GM12891 (cell line): ENCODE results near the gene LCE1A.

Experiments
- PAX5 ChIP-seq: IDR thresholded peaks from 2 replicates; pipeline ENCODE4 v1.6.1; 2011; ENCODE audit warnings: low read length, moderate library complexity, mild to moderate bottlenecking; ENCODE audit not compliant: insufficient read depth, severe bottlenecking
- POLR2A ChIP-seq: IDR thresholded peaks from 2 replicates; pipeline ENCODE4 v1.6.1; 2011; ENCODE audit warnings: low read depth, low read length, control low read depth
- POLR2AphosphoS5 ChIP-seq: IDR thresholded peaks from 2 replicates; pipeline ENCODE4 v1.6.1; 2011; ENCODE audit warnings: low read depth, low read length, control low read depth
- POU2F2 ChIP-seq: IDR thresholded peaks from 2 replicates; pipeline ENCODE4 v1.6.1; 2011; ENCODE audit warnings: low read depth, mild to moderate bottlenecking, control low read depth, low read length, moderate library complexity
- SPI1 ChIP-seq: IDR thresholded peaks from 2 replicates; pipeline ENCODE4 v1.6.1; 2011; ENCODE audit warnings: low read depth, low read length, control low read depth
- TAF1 ChIP-seq: IDR thresholded peaks from 2 replicates; pipeline ENCODE4 v1.6.1; 2011; ENCODE audit warnings: low read depth, low read length, control low read depth

DNA sequence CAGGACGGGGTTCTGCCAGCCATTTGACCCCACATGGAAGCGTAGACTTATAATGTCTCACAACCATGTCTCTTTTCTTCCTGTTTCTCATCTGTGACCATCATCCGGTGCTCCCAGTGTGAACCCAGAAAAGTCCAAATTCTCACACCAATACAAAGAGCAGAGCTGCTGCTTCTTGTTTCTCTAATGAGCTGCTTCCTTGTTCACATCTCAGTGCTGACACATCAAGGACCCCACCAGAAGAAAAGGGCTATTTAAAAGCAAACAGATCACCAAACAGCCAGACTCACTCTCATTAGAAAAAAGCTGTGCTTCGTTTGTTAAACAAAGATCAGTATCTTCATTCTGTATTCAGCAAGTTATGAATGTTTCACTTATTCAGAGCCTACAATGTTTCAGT lies 31.6 kb upstream of the LCE1A start:
- TF ChIP-seq POLR2A (no peak), POLR2AphosphoS5 (no peak), TAF1 (no peak), POU2F2 (no peak), SPI1 (no peak), PAX5 (no peak)
